Measurements from ENCODE around the gene EMID1.
"Not testable (repeated sequence)": the region's sequence is repeated elsewhere in the genome, so short reads cannot be mapped to it uniquely, and the experiment has no call there.

EMID1 gene

GRCh38 chr22:29231971-29232959 lies 26.6 kb downstream of the EMID1 start:
- DNase-seq (ENCODE audit: low read depth in 3 of 3), result no peak

GRCh38 chr22:29233277-29233877 lies 27.7 kb downstream of the EMID1 start:
- no peak for DNase-seq (ENCODE audit: low read depth in 3 of 3)

- DNase-seq (ENCODE audit: low read depth in 3 of 3), result not testable (repeated sequence)
Observed at GRCh38 chr22:29240481-29240880, 34.8 kb downstream of the EMID1 start.

- DNase-seq (ENCODE audit: low read depth in 3 of 3), result no peak
Observed at GRCh38 chr22:29243874-29244446, 38.3 kb downstream of the EMID1 start.

GRCh38 chr22:29244785-29245625 lies 39.3 kb downstream of the EMID1 start:
- no peak for DNase-seq (ENCODE audit: low read depth in 3 of 3)

GRCh38 chr22:29245626-29246385 lies 40.1 kb downstream of the EMID1 start:
- peak; percentile 45 to 65 (median 52) for DNase-seq (ENCODE audit: low read depth in 3 of 3)

- not testable (repeated sequence) for DNase-seq (ENCODE audit: low read depth in 3 of 3)
Observed at GRCh38 chr22:29247891-29248290, 42.2 kb downstream of the EMID1 start.

GRCh38 chr22:29251265-29251664 lies 45.6 kb downstream of the EMID1 start:
- DNase-seq (ENCODE audit: low read depth in 3 of 3), result no peak

GRCh38 chr22:29251981-29252911 lies 46.5 kb downstream of the EMID1 start:
- DNase-seq (ENCODE audit: low read depth in 3 of 3), result no peak

GRCh38 chr22:29253561-29254285 lies 48.0 kb downstream of the EMID1 start:
- DNase-seq (ENCODE audit: low read depth in 3 of 3), result no peak

GRCh38 chr22:29254286-29254660 lies 48.6 kb downstream of the EMID1 start:
- DNase-seq (ENCODE audit: low read depth in 3 of 3), result no peak

GRCh38 chr22:29255064-29255621 lies 49.4 kb downstream of the EMID1 start:
- DNase-seq (ENCODE audit: low read depth in 3 of 3), result no peak

GRCh38 chr22:29256606-29257325 lies 51.1 kb downstream of the EMID1 start:
- no peak for DNase-seq (ENCODE audit: low read depth in 3 of 3)

- no peak for DNase-seq (ENCODE audit: low read depth in 3 of 3)
Observed at GRCh38 chr22:29257751-29258181, 52.1 kb downstream of the EMID1 start.

- no peak for DNase-seq (ENCODE audit: low read depth in 3 of 3)
Observed at GRCh38 chr22:29258407-29259252, 52.9 kb downstream of the EMID1 start.

GRCh38 chr22:29259253-29259899 lies 53.7 kb downstream of the EMID1 start:
- DNase-seq (ENCODE audit: low read depth in 3 of 3), result no peak

Measured in stimulated activated CD4-positive, alpha-beta T cell treated with anti-CD3 and anti-CD28 coated beads, TNF-alpha, amount 100 ng/mL, for 24 hours (primary cell).